Activated CD4-positive, CD25-positive, alpha-beta regulatory T cell treated with anti-CD3 and anti-CD28 coated beads, Interleukin-2, amount 50 U/mL, for 72 hours (primary cell): ENCODE results near the gene CD72.
"Not testable (repeated sequence)": the region's sequence is repeated elsewhere in the genome, so short reads cannot be mapped to it uniquely, and the experiment has no call there.

Source experiments
- DNase-seq: peaks from one replicate; pipeline ENCODE4 v3.0.0; 2021

Gene CD72

GRCh38 chr9:35649431-35650340, 31.5 kb upstream of the CD72 start:
- no peak for DNase-seq

DNA sequence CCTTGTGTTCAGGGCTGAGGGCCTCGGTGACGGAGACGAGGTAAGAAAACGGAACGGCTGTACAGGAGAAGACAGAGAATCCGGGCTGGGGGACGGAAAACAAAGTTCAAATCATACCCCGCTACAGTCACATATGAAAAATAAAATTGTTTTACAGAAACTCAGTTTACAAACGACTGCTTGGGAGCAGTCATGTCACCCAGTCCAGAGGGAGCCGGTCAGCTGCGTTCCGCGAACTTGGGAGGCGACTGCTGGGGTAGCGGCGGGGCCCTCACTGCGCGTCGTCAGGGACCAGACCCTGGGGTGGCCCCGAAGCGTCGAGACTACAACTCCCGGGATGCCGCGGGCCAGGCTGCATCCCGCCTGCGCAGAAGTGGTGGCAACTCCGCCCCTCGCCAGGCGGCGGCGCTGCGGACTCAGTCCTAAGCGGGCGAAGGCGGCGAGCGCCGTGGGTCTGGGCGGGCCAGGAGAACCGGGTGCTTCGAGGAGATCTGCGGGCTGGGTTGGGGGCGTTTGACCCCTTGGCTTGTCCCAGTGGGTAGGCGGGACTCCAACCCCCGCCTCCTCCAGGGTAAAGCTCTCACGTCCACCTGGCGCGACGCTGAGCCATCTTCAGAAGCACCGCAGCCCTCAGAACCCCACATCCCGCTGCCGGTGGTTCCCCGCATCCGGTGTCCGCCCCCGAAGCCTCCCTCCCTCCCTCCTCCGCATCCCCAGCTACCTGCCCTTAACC, 28.5 kb upstream of the CD72 start:
- peak; percentile 91 for DNase-seq

DNA sequence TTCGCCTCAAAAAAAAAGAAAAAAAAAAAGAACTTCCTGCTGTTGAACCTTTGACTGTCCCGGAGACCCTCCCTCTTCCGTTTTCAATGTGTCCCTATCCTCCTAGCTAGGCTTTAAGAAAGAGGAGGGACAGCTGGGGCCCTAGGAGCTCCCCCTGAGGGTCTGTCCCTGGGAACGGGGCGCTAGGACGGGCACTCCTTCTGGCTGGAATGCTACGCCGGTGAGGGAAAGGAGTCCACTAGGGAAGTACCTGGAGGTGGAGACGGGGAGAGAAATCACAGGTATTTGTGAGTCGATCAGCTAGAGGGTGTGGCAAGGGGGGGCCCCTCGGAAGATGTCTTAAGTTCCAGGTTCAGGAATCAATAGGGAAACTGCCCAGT, 27.9 kb upstream of the CD72 start:
- no peak for DNase-seq

DNA sequence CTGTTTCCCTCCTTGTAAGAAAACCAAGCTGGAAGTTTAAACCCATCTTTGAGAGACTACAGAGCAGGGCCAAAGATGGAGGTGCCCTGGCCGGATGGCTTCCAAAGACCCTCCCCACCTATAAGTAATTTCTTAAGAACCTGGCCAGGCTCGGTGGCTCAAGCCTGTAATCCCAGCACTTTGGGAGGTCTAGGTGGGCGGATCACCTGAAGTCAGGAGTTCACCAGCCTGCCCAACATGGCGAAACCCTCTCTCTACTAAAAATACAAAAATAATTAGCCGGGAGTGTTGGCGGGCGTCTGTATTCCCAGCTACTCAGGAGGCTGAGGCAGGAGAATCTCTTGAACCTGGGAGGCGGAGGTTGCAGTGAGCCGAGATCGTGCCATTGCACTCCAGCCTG, 27.5 kb upstream of the CD72 start:
- DNase-seq = not testable (repeated sequence)

DNA sequence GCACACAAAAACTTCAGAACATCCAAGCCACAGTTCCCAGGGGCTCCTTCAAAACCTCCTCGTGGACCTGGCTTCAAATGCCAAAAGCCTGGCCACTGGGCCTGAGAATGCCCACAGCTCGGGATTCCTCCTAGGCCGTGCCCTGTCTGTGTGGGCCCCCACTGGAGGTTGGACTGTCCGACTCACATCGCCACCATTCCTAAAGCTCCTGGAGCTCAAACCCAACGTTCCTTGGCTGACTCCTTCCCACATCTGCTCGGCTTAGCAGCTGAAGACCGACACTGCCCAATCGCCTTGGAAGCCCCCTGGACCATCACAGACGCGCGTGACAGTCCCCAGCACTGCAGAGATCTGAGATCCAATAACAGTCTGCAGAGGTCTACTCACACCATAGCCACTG, 24.8 kb upstream of the CD72 start:
- DNase-seq = no peak

GRCh38 chr9:35641478-35641877, 23.3 kb upstream of the CD72 start:
- not testable (repeated sequence) for DNase-seq

- DNase-seq = not testable (repeated sequence)
These were observed 22.2 kb upstream of the CD72 start for GRCh38 chr9:35640431-35640830.

GRCh38 chr9:35639631-35640030, 21.4 kb upstream of the CD72 start:
- DNase-seq = no peak

- not testable (repeated sequence) for DNase-seq
These were observed 21.0 kb upstream of the CD72 start for GRCh38 chr9:35639225-35639624.

- DNase-seq = not testable (repeated sequence)
These were observed 20.5 kb upstream of the CD72 start for GRCh38 chr9:35638751-35639150.

DNA sequence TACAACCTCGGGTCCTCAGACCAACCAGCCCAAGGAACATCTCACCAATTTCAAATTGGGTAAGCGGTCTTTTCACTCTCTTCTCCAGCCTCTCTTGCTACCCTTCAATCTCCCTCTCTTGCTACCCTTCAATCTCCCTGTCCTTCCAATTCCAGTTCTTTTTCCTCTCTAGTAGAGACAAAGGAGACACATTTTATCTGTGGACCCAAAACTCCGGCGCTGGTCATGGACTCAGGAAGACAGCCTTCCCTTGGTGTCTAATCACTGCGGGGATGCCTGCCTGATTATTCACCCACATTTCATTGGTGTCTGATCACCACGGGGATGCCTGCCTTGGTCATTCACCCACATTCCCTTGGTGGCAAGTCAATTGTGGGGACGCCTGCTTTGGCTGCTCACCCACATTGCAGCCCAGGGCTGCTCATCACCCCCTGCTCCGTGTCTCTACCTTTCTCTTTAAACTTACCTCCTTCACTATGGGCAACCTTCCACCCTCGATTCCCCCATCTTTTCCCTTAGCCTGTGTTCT, 19.3 kb upstream of the CD72 start:
- DNase-seq = not testable (repeated sequence)

- DNase-seq = not testable (repeated sequence)
These were observed 18.6 kb upstream of the CD72 start for GRCh38 chr9:35636877-35637246.

DNA sequence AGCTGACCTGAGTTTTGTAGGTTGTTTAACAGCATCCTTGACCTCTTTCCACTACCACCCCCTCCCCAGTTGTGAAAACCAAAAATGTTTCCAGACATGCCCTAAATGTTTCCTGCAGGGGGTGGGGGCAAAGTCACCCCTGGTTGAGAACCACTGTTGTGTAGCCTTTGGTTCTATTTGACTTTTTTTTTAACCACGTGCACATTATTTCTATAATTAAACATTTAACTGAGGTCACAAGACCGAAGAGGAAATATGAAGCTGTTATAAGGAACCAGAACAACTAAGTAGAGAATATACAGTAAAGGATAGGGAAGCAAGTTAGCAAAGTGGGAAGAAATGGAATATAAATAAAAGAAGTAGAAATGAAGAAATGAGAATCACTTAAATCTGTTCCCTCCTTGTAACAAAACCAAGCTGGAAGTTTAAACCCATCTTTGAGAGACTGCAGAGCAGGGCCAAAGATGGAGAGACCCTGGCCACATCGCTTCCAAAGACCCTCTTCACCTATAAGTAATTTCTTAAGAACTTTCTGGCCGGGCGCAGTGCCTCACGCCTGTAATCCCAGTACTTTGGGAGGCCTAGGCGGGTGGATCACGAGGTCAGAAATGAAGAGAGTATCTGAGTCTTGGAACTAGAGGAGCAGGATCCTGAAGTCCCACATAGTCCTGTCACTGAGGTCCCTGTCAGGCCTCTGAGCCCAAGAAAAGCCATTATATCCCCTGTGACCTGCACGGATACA, 18.1 kb upstream of the CD72 start:
- DNase-seq = no peak

DNA sequence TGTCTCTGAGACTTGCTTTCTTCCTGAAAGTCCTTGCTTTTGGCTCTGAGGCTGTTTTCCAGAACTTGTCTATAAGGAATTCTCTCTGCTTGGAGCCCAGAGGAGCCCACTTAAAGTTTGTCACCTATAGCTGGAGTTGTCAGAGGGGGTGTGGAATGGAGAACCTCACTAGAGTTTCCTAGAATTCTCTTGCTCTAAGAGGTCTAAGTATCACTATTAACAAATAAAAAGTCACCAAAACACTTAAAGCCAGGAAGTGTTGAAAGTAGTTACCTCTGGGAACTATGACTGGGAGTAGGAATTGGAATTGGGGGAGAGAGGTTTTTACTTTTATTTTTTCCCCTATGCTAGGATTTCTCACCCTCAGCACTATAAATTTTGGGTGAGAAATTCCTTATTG, 17.5 kb upstream of the CD72 start:
- no peak for DNase-seq

DNA sequence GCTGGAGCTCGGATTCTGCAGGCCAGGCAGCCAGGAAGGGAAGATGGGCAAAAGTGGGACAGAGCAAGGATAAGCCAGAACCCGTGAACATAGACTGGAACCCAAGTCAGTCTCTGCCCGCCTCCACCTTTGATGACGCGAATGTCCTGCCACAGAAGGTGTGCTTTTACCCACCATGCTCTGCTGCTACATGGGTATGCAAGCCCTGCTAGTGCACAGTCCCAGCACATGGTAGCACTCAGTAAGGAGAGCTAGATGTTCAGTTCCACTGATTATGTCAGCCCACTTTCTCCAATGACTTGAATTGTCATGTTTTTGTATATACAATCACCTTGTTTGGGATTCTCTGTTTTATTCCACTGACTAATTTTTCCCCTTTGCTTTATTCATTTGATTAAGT, 11.4 kb upstream of the CD72 start:
- DNase-seq = no peak

GRCh38 chr9:35628389-35628991, 10.3 kb upstream of the CD72 start:
- no peak for DNase-seq

DNA sequence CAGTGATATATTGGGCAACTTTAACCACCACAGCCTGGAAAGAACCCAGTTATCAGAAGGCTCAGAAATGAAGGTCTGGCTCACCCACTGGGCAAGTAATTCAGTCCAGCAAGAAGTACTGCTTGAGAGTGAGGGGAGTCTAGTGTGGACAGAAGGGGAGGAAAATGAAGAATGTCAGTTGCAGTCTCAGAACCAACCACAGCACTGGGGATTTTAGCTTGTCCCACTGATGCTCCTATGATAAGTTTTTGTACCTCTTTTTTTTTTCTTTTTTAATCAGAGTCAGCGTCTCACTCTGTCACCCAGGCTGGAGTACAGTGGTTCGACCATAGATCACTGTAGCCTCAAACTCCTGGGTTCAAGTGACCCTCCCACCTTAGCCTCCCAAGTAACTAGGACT, 9.4 kb upstream of the CD72 start:
- no peak for DNase-seq

DNA sequence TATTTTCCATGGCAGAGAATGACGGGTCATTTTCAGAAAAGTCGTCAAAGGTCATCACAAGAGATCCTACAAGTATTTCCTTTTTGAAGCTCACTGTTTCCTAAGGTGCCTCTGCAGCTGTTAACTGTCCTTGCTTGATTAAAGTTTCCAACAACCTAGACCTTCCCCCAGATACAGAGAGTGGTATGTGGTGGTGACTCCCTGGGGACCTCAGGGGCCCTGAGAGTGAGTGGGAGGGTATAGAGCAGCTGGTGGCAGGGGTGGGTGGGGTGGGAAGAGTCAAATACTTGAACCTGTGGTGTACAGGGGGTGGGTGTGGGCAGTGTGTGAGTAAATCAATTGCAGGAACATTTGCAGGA, 1.6 kb upstream of the CD72 start:
- no peak for DNase-seq

DNA sequence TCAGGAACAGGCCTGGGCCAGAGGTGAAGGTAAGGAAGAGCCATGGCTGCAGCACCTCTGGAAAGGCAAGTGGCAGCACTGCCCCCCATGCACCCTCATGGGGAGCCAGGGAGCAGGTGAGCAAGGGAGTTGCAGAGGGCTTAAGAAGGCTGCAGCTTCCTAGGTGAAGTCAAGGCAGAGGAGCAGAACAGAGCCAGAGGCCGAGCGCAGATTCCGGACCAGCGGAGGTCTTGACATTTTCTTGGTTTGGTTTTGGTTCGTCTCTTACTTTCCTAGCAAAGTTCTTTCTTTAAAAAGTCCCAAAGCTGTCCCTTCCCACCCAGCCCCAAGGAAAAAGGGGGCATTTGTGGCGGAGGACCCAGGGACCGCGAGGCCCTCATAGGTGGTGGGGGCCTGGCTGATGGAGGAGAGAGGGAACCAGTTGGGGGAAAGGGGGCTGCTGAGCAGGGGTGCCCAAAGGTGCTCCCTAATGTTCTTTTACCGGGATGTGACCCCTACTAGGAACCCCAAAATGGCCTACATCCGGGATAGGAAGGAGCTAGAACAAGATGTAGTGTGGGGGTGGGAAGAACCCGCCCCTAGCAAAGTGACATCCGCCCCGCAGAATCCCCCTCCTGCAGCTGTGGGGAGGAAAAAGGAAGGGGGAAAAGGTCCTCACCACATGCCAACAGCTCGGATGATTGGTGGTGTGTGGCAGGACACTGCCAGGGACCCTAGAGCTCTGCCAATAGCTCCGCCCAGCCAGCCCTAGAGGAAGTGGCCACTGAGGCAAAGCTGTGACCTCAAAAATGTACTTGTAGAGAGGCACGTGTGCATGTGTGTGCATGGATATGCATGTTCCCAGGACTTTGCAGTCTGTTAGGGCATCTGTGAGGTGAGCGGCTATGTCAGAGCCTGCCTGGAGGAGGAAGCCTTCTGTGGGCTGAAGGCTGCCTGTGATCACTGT, 914 bp upstream of the CD72 start:
- DNase-seq = peak; percentile 46

DNA sequence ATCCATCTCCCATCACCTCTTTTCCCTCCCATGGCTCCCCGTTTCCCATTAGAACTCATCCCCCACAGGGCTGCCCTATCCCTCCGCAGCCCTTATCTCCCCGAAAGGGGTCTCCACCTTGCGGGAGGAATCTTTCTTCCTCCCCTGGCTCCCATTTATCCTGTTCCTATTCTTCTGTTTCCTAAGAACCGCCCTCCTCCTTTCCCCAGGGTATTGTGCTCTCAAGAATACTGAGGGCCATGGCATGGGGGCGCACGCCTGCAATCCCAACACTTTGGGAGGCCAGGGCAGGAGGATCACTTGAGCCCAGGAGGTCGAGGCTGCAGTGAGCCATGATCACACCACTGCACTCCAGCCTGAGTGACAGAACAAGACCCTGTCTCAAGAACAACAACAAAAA, 665 bp downstream of the CD72 start:
- DNase-seq = no peak

DNA sequence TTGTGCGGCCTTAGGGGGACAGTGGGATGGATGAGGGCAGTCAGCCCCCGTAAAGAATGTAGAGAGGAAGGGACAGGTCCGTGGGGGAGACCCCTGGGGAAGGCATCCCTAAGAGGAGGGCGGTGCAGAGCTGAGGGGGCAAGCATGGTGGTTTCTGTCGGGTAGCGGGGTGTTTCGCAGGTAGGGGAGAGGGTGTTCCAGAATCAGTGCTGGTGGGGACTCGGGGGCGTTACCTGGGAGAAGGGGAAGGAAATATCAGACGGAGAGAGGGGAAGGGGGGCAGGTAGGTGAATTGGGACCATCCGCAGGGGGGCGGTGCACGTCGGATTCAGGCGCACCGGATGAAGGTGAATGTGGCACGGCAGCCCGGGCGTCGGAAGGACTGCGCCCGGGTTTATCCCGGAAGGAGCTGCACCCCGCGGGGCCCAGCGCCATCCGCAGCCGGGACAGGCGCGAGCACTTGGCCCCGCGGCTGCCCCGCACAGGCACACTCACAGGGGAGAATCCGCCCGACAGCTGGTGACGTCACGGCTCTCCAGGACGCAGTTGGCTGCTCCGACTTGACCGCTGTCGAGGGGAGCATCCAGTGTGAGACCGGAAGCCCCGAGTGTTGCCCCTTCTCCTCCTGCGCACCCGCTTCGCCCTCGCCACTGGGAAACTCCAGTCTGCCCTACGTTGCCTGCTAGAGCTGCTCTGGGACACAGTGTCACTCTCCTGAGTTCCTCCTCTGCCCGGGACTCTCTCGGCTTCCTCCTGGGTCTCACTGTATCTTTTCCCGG, 1.3 kb downstream of the CD72 start:
- DNase-seq = peak; percentile 72
